ENCODE data around the gene IFT172. TPM values are rescaled to one million over a fixed set of nuclear protein-coding genes. Genes with fewer than 3 reads are reported as not detected.

IFT172 gene
- total RNA-seq, 2 experiments from 2014 or later = 7.7 to 8.2 TPM

DNA sequence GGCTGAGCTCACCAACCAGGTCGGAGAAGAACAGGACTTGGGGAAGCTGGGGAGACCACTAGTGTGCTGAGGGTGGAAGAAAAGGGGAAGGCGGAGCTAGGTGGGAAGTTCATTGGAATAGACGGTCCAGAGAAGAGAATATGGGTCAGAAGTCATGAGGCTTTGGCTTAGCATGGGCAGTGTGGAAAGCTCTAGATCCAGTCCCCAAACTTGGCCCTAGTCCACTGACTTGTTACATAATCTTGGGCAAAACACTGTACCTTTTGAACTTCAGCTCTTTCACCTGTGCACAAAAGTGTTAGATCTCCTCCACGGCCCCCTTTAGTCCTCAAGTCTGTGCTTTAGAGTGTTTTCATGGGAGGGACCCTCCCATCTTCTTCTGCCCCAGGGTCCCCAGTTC lies 17.8 kb upstream of the IFT172 start:
- no peaks in the 10 kb centered on the region for H3K9me3 Mint-ChIP-seq
- intact Hi-C loops (cut with micrococcal nuclease) = no loop called here
- no peaks in the 10 kb centered on the region for H3K4me1 Mint-ChIP-seq (ENCODE audit: low read depth)
- H3K4me3 Mint-ChIP-seq = no peak overlapping the region
- no peaks in the 10 kb centered on the region for H3K27me3 Mint-ChIP-seq
- CTCF ChIA-PET = interaction anchor here (0.8 kb wide), 1 partner anchor 198 kb away, joined by 3 read pairs; no protein-coding TSS in a partner anchor
- no peaks in the 10 kb centered on the region for H3K36me3 Mint-ChIP-seq
- DNase-seq = no peak
- H3K27ac Mint-ChIP-seq = no peak overlapping the region
- POLR2A ChIA-PET = no interaction called here

DNA sequence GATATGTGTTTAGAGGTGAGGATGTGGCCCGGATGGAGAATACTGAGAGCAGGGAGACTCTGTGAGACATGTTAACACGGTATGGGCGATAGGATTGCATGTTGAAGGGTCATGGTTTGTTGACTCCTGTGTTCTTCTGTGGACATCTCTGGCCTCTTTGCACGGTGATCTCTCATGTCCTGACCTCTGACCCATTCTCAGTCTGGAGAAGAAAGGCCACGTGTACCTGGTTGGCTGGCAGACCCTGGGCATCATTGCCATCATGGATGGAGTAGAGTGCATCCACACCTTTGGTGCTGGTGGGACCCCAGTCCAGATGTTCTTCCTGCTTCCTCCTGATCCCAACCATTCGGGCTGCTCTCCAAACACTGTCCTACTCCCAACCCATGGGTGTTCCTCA lies 17.0 kb upstream of the IFT172 start:
- no peak for DNase-seq
- Mint-ChIP-seq H3K27me3 (no peaks in the 10 kb centered on the region), H3K9me3 (no peaks in the 10 kb centered on the region), H3K27ac (no peak overlapping the region), H3K4me3 (no peak overlapping the region), H3K36me3 (no peaks in the 10 kb centered on the region), H3K4me1 (ENCODE audit: low read depth) (no peaks in the 10 kb centered on the region)
- intact Hi-C loops (cut with micrococcal nuclease) = no loop called here
- POLR2A ChIA-PET = no interaction called here
- CTCF ChIA-PET = interaction anchor here (0.8 kb wide), 1 partner anchor 198 kb away, joined by 3 read pairs; no protein-coding TSS in a partner anchor

DNA sequence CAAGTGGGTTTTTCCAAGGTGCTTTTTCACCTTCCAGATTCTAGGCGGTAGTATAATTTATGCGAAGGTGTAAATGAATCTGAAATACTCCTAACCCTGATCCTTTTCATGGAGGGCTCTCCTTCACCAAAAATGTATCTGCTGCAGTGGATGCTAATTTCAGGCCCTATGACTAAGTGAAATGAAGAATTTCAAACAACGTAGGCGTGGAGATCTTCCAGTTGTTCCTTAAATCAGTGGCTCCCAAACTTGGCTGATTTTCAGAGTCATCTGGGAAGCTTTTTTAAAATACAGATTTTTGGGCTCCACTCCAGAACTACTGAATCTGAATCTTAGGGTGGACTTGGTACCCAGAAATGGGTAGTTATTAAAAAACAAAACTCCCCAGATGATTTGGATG lies 12.6 kb upstream of the IFT172 start:
- CTCF ChIA-PET = no interaction called here
- intact Hi-C loops (cut with micrococcal nuclease) = no loop called here
- DNase-seq = no peak
- Mint-ChIP-seq H3K27ac (no peak overlapping the region), H3K36me3 (no peaks in the 10 kb centered on the region), H3K27me3 (peaks cover 7% of the 10 kb centered on the region), H3K4me3 (no peak overlapping the region), H3K9me3 (no peaks in the 10 kb centered on the region), H3K4me1 (ENCODE audit: low read depth) (no peaks in the 10 kb centered on the region)
- POLR2A ChIA-PET = no interaction called here

GRCh38 chr2:27501042-27501441 lies 11.5 kb upstream of the IFT172 start:
- CTCF ChIA-PET = no interaction called here
- H3K27ac Mint-ChIP-seq = no peak overlapping the region
- intact Hi-C loops (cut with micrococcal nuclease) = no loop called here

DNA sequence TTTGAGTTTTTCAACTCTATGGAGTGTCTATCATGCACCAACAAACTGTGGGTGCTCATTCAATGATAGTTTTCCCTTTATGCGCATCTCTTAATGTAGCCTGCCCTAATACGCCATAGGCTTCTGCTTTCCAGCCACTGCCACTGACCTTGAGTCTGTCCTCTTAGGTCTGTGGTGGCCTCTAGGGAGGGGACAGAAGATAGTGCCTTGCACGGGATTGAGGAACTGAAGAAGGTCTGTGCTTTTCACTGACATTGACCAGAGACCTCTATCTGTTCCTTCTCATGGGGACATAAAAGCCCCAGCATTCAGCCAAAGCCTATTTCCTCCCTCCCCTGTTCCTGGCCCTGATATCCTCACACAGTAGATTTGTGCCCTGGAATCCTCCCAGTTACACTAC lies 9.4 kb upstream of the IFT172 start:
- no peaks in the 10 kb centered on the region for H3K9me3 Mint-ChIP-seq
- intact Hi-C loops (cut with micrococcal nuclease) = no loop called here
- no peak for DNase-seq
- H3K27ac Mint-ChIP-seq = no peak overlapping the region
- peaks cover 2% of the 10 kb centered on the region for H3K4me1 Mint-ChIP-seq (ENCODE audit: low read depth)
- ChIA-PET POLR2A (no interaction called here), CTCF (interaction anchor here (1.7 kb wide), 1 partner anchor 184 kb away, joined by 5 read pairs; no protein-coding TSS in a partner anchor)
- no peaks in the 10 kb centered on the region for H3K36me3 Mint-ChIP-seq
- H3K4me3 Mint-ChIP-seq = no peak overlapping the region
- H3K27me3 Mint-ChIP-seq = peaks cover 30% of the 10 kb centered on the region

More at GRCh38 chr2:27501042-27501441, 11.5 kb upstream of the IFT172 start:
- Mint-ChIP-seq H3K27me3 (peaks cover 16% of the 10 kb centered on the region), H3K9me3 (no peaks in the 10 kb centered on the region), H3K4me1 (ENCODE audit: low read depth) (no peaks in the 10 kb centered on the region), H3K36me3 (no peaks in the 10 kb centered on the region), H3K4me3 (no peak overlapping the region)
- POLR2A ChIA-PET = no interaction called here
- DNase-seq = no peak

DNA sequence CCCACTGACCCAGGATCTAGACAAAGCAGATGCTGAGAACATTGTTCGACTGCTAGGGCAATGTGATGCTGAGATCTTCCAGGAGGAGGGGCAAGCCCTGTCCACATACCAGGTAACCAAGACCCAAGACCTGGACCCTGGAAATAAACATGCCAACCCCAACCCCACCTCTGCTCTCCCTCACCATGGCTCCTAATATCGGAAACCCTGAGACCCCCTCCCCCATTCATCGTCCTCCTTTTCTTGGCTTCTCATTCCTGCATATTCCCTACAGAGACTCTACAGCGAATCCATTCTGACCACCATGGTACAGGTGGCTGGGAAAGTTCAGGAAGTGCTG lies 7.7 kb upstream of the IFT172 start:
- Mint-ChIP-seq H3K27me3 (peaks cover 39% of the 10 kb centered on the region), H3K4me3 (no peak overlapping the region), H3K27ac (no peak overlapping the region), H3K4me1 (ENCODE audit: low read depth) (peaks cover 3% of the 10 kb centered on the region), H3K9me3 (no peaks in the 10 kb centered on the region), H3K36me3 (no peaks in the 10 kb centered on the region)
- POLR2A ChIA-PET = no interaction called here
- intact Hi-C loops (cut with micrococcal nuclease) = no loop called here
- CTCF ChIA-PET = interaction anchor here (1.7 kb wide), 1 partner anchor 186 kb away, joined by 5 read pairs; no protein-coding TSS in a partner anchor
- DNase-seq = no peak

DNA sequence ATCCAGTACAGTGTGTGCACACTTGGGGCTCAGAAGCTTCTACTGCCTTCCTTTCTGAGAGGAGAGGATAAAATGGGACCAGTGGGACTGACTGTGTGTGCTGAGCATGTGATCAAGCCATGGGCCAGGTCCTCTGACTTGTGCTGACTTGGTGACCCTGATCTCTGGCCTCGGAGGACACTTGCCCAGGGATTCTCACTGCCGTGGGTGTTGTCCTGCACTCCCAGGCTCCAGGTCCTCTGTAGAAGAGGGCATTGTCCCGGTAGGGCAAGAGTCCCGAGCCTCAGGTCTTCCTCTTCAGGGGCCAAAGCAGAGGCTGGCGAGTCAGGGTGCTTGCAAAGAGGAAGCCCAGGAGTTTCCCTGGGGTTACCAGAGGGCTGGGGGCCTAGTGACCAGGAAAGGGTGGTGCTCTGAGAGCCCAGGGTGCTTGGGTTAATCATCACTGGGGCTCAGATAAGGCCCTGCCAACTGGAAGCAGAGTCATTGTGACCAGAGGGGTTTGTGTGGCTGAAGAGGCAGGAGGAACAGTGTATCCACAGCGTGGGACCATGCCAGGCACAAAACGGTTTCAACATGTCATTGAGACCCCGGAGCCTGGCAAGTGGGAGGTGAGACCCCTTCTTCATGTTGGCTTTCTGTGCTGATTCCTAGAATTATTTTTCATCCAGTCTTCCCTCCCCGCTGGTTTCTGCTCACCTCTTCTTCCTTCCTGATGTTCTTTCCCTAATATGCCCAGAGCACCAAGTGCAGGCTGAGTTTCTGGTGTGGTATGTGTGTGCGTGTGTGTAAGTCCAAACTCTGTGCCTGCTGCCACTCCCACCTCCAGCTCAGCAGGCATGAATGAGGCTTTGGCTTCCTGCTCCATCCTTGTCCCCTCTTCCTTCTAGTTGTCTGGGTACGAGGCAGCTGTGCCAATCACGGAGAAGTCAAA lies 7.1 kb upstream of the IFT172 start, which contains the start of gene GCKR:
TSS of gene GCKR (plus strand) at position 483 of the 931 bp plus-strand sequence. CDS start at position 549, 66 bp downstream.
- Mint-ChIP-seq H3K4me1 (ENCODE audit: low read depth) (peaks cover 3% of the 10 kb centered on the region), H3K27me3 (peaks cover 39% of the 10 kb centered on the region), H3K36me3 (no peaks in the 10 kb centered on the region), H3K27ac (no peak within 1 kb of the TSS), H3K4me3 (peak within 1 kb of the TSS; percentile 63), H3K9me3 (no peaks in the 10 kb centered on the region)
- ChIA-PET POLR2A (no interaction called here), CTCF (no interaction called here)
- intact Hi-C loops (cut with micrococcal nuclease) = no loop called here
- no peak for DNase-seq

DNA sequence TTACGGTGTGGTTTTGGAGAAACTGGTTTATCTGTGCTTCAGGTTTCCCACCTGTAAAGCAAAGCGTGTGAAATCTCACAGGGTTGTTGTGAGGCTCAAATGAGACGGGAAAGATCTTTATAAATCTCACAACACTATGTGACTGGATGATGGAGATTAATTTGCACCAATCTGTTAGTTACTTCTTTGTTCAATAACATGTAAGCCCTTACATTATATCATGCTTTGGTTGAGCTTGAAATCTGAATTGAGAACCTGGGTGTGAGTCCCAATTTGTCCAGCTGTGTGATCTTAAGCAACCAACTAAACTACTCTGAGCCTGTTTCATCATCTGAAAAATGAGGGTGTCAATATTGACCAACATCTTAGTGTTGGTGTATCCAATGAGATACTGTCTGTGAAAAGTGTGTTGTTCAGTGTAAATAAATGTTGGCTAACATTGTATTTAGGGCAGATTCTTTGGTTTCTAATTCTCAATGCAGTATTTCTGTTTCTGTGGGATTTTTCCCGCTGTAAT lies 6.4 kb upstream of the IFT172 start:
- intact Hi-C loops (cut with micrococcal nuclease) = no loop called here
- ChIA-PET CTCF (interaction anchor here (0.8 kb wide), 1 partner anchor 408 kb away, joined by 3 read pairs; no protein-coding TSS in a partner anchor), POLR2A (interaction anchor here (0.6 kb wide), 1 partner anchor 50 kb away, joined by 3 read pairs; no protein-coding TSS in a partner anchor)
- Mint-ChIP-seq H3K36me3 (no peaks in the 10 kb centered on the region), H3K27ac (no peak overlapping the region), H3K4me3 (peak overlapping the region; percentile 63), H3K27me3 (peaks cover 39% of the 10 kb centered on the region), H3K9me3 (no peaks in the 10 kb centered on the region), H3K4me1 (ENCODE audit: low read depth) (peaks cover 10% of the 10 kb centered on the region)
- no peak for DNase-seq

DNA sequence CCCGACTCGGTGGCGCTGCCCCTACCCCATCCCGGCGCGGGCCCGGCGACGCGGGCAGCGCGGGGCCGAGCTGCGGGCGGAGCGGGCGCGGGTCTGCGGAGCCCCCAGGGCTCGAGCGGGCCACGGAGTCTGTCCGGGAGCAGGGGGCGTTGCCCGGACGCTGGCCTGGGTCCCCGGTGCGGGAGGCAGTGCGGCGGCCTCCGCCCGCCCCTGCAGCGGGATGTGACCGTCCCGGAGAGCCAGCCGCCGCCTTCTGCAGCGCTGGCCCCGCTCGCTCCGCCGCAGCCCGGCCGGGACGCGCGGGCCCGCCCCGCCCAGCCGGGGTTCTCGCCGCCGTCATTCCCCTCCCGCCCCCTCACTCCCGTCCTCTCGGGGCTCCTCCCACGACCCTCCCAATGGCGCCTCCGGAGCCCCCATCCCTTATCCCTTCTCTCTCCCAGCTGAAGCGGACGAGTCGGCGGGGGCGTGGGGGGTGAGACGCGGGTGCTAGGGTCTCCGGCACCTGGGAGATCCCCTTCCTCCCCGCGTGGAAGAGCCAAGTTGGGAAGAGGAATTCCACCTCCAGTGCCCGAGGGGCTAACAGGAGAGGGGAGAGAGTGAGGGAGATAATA lies 5.5 kb upstream of the IFT172 start, which contains the start of gene FNDC4:
TSS of gene FNDC4 (minus strand) at position 257 of the 611 bp plus-strand sequence. CDS start 521 bp downstream, outside the sequence.
- ChIA-PET CTCF (interaction anchor here (0.8 kb wide), 1 partner anchor 408 kb away, joined by 3 read pairs; no protein-coding TSS in a partner anchor), POLR2A (no interaction called here)
- H3K9me3 Mint-ChIP-seq = no peaks in the 10 kb centered on the region
- H3K4me3 Mint-ChIP-seq = peak within 1 kb of the TSS; percentile 63
- H3K27me3 Mint-ChIP-seq = peaks cover 39% of the 10 kb centered on the region
- H3K27ac Mint-ChIP-seq = no peak within 1 kb of the TSS
- peak; percentile 31 for DNase-seq
- peaks cover 17% of the 10 kb centered on the region for H3K4me1 Mint-ChIP-seq (ENCODE audit: low read depth)
- intact Hi-C loops (cut with micrococcal nuclease) = no loop called here
- H3K36me3 Mint-ChIP-seq = no peaks in the 10 kb centered on the region

- CTCF ChIA-PET = no interaction called here
- Mint-ChIP-seq H3K4me1 (ENCODE audit: low read depth) (peaks cover 23% of the 10 kb centered on the region), H3K27me3 (peaks cover 39% of the 10 kb centered on the region), H3K9me3 (no peaks in the 10 kb centered on the region), H3K4me3 (peak overlapping the region; percentile 44), H3K27ac (no peak overlapping the region), H3K36me3 (peaks cover 3% of the 10 kb centered on the region)
- intact Hi-C loops (cut with micrococcal nuclease) = no loop called here
- POLR2A ChIA-PET = interaction anchor here (1.1 kb wide), 1 partner anchor 66 kb away, joined by 4 read pairs; the partner anchor contains the start of gene NRBP1
- DNase-seq = no peak
Measured at GRCh38 chr2:27494284-27494943, 4.9 kb upstream of the IFT172 start.

- ChIA-PET POLR2A (interaction anchor here (1.1 kb wide), 1 partner anchor 65 kb away, joined by 4 read pairs; the partner anchor contains the start of gene NRBP1), CTCF (no interaction called here)
- H3K27me3 Mint-ChIP-seq = peaks cover 36% of the 10 kb centered on the region
- H3K4me1 Mint-ChIP-seq (ENCODE audit: low read depth) = peaks cover 27% of the 10 kb centered on the region
- intact Hi-C loops (cut with micrococcal nuclease) = no loop called here
- peak overlapping the region; percentile 44 for H3K4me3 Mint-ChIP-seq
- DNase-seq = no peak
- H3K9me3 Mint-ChIP-seq = no peaks in the 10 kb centered on the region
- H3K36me3 Mint-ChIP-seq = peaks cover 3% of the 10 kb centered on the region
- H3K27ac Mint-ChIP-seq = no peak overlapping the region
Measured at GRCh38 chr2:27493948-27494283, 4.4 kb upstream of the IFT172 start.

GRCh38 chr2:27492557-27492956 lies 3.0 kb upstream of the IFT172 start:
- POLR2A ChIA-PET = interaction anchor here (0.5 kb wide), 1 partner anchor 213 kb away, joined by 3 read pairs; no protein-coding TSS in a partner anchor
- Mint-ChIP-seq H3K9me3 (no peaks in the 10 kb centered on the region), H3K36me3 (peaks cover 3% of the 10 kb centered on the region), H3K27ac (no peak overlapping the region), H3K4me3 (no peak overlapping the region), H3K4me1 (ENCODE audit: low read depth) (peaks cover 31% of the 10 kb centered on the region), H3K27me3 (peaks cover 36% of the 10 kb centered on the region)
- intact Hi-C loops (cut with micrococcal nuclease) = no loop called here
- CTCF ChIA-PET = no interaction called here
- no peak for DNase-seq

All from activated CD4-positive, alpha-beta memory T cell treated with anti-CD3 and anti-CD28 coated beads for 36 hours (primary cell).